Gastroesophageal sphincter (tissue), 3 donors: ENCODE results near the gene MARCKS.

Source experiments
- EP300 ChIP-seq: sonication (generic); formaldehyde crosslinking; IDR thresholded peaks from one replicate; pipeline ENCODE4 v1.6.1; 2017; ENCODE audit warnings: antibody characterized with exemption, mild to moderate bottlenecking
- POLR2A ChIP-seq, 2 donors: fragments of 450-650 bp; IDR thresholded peaks; one replicate each; pipeline ENCODE4 v1.6.1; 2017; ENCODE audit warnings: antibody characterized with exemption in 2 of 2, mild to moderate bottlenecking in 2 of 2, moderate library complexity in 1 of 2
- POLR2AphosphoS5 ChIP-seq: sonication (generic); formaldehyde crosslinking; IDR thresholded peaks from one replicate; pipeline ENCODE4 v1.6.1; 2017; ENCODE audit warnings: antibody characterized with exemption
- TF ChIP-seq, protein P1 (sequence below), 4 experiments: fragments of 200-600 bp in 2 of 4; fragments of 450-650 bp in 2 of 4; sonication (generic) in 1 of 4; IDR thresholded peaks; one replicate each; pipeline ENCODE4 v1.5.1; 2017 to 2019; ENCODE audit warnings: antibody characterized with exemption in 4 of 4, mild to moderate bottlenecking in 2 of 4, moderate library complexity in 2 of 4

DNA sequence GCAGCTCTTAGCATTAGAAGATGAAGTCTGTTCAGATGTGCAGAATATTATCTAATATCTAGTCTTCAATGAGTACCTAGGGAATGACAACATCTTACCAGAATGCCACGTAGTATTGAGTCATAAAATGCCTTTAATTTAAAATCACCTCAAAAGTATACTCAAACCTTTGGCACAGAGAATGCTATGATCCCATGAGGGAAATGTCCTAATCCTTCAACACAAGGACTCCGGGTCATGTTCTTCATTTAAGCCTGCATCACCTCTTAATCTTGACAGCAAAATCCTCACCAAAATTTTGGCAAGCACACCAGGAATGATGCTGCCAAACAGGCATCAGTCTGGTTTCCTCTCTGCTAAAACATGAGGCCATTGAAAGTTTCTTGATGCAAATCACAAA, 23.6 kb upstream of the MARCKS start:
- TF ChIP-seq EP300 (no peak), POLR2AphosphoS5 (no peak), POLR2A (IDR thresholded peaks at IDR 0.05) (no peak)
- TF ChIP-seq, protein P1, sequence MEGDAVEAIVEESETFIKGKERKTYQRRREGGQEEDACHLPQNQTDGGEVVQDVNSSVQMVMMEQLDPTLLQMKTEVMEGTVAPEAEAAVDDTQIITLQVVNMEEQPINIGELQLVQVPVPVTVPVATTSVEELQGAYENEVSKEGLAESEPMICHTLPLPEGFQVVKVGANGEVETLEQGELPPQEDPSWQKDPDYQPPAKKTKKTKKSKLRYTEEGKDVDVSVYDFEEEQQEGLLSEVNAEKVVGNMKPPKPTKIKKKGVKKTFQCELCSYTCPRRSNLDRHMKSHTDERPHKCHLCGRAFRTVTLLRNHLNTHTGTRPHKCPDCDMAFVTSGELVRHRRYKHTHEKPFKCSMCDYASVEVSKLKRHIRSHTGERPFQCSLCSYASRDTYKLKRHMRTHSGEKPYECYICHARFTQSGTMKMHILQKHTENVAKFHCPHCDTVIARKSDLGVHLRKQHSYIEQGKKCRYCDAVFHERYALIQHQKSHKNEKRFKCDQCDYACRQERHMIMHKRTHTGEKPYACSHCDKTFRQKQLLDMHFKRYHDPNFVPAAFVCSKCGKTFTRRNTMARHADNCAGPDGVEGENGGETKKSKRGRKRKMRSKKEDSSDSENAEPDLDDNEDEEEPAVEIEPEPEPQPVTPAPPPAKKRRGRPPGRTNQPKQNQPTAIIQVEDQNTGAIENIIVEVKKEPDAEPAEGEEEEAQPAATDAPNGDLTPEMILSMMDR (IDR thresholded peaks at IDR 0.05), result no peak
